HG03159 (cell line): ENCODE results near the gene MYDGF.
"Not testable (repeated sequence)": the region's sequence is repeated elsewhere in the genome, so short reads cannot be mapped to it uniquely, and the experiment has no call there.

Source experiments
- ATAC-seq: cut with Tn5 transposase; IDR thresholded peaks from one replicate; pipeline ENCODE4 v1.9.1; 2021; ENCODE audit warnings: mild to moderate bottlenecking, moderate library complexity; ENCODE audit not compliant: unreplicated experiment

Gene MYDGF

DNA sequence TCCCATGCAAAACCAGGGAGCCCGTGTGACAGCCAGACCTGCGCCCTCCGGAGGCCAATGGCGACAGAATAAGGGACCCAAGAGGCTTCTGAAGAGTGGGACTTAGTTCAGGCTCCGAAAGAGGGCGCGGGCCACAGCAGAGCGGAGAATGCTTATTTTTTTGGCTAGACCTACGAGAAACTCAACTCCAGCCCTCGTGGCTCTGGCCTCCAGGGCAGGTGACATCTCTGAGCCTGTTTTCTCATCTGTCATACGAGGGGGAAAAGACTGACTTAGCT, 30.5 kb upstream of the MYDGF start:
- no peak for ATAC-seq

DNA sequence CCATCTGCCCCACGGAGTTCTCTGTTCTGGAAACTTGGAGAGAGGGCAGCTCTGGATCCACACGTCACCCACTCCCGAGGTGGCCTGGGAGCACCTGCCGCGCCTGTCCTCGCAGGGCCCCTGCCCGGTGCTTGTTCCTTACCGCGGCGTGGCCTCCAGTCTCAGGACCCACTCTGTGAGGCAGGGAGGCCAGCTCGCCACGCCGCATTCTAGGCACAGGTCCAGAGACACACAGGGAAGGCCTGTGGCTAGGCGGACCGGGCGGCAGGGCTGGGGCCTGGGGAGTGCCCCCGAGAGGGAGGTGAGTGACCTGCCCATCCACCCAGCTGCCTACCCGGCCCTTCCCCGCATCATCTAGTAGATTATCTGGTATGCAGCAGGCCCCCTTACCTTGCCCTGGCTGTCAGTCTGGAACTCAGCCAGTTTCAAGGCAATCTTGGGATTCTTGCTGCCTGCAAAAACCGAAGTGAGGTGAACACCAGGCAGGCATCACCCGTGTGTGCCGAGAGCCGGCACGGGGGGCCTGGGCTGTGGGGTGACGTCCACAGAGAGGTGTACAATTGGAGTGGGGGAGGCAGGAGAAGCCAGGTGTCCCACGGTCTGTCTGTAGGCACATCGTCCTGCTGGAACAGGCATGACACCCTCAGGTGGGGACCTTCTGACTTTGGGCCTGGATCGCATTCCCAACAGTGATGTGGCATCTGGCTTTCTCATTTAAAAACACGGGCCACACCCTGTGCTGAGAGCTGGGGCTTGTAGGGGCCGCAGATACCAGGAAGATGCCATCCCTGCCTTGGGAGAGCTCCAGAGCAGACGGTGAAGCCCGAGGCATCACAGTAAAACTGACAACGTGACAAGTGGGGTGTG, 29.9 kb upstream of the MYDGF start:
- ATAC-seq = no peak

- no peak for ATAC-seq
Measured at GRCh38 chr19:4697304-4697703, 27.2 kb upstream of the MYDGF start.

- no peak for ATAC-seq
Measured at GRCh38 chr19:4695224-4695731, 25.1 kb upstream of the MYDGF start.

- no peak for ATAC-seq
Measured at GRCh38 chr19:4694211-4694987, 24.3 kb upstream of the MYDGF start.

GRCh38 chr19:4693471-4694121, 23.5 kb upstream of the MYDGF start:
- ATAC-seq = no peak

DNA sequence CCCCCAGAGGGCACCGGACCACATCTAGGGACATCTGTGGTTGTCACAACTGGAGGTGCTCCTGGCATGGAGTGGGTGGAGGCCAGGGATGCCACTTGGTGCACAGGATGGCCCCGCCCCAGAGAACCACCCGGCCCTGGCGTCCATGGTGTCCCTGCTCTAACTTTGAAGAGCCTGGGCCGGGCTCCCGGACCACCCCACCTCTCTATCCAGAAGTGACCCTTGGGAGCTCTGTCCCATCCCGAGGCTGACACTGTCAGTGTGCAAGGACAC, 22.9 kb upstream of the MYDGF start:
- no peak for ATAC-seq

GRCh38 chr19:4692251-4693077, 22.3 kb upstream of the MYDGF start:
- ATAC-seq = no peak

GRCh38 chr19:4691373-4691772, 21.2 kb upstream of the MYDGF start:
- no peak for ATAC-seq

- ATAC-seq = no peak
Measured at GRCh38 chr19:4690361-4690760, 20.2 kb upstream of the MYDGF start.

DNA sequence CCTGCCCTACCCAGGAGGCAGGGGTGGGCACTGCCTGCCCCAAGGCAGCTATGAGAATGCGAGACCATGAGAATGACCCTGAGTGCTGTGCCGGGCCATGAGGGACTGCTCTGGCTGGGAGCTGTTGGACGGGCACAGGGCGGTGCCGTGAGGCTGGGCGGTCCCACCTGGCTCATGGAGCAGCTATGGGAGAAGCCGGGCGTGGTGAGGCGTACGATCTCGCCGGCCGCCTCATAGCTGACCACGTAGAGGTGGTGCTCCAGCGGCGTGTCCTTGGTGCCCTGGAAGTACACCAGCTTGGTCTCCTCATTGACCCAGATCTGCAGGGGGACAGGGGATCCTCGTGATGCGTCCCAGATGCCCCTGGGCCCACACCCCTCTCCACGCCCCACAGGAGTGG, 19.3 kb upstream of the MYDGF start:
- no peak for ATAC-seq

DNA sequence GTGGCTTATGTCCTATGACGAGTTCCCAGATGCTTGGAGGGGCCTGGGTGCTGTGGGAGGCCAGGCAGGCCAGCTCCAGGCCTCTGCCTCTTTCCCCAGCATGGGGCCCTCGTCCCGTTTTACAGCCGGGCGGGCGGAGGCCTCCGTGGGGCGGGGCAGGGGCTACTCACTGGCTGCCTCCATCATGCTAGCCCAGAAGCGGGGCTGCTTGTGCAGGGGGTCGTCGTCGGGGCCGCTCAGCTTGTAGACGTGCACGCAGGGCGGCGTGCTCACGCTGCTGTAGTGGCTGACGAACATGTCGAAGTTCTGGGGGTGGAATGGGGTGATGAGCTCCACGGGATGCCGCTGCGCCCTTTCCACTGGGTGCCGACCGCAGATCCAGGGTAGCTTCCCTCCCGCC, 18.4 kb upstream of the MYDGF start:
- ATAC-seq = no peak

- no peak for ATAC-seq
Measured at GRCh38 chr19:4687396-4687795, 17.3 kb upstream of the MYDGF start.

GRCh38 chr19:4686700-4687099, 16.6 kb upstream of the MYDGF start:
- no peak for ATAC-seq

DNA sequence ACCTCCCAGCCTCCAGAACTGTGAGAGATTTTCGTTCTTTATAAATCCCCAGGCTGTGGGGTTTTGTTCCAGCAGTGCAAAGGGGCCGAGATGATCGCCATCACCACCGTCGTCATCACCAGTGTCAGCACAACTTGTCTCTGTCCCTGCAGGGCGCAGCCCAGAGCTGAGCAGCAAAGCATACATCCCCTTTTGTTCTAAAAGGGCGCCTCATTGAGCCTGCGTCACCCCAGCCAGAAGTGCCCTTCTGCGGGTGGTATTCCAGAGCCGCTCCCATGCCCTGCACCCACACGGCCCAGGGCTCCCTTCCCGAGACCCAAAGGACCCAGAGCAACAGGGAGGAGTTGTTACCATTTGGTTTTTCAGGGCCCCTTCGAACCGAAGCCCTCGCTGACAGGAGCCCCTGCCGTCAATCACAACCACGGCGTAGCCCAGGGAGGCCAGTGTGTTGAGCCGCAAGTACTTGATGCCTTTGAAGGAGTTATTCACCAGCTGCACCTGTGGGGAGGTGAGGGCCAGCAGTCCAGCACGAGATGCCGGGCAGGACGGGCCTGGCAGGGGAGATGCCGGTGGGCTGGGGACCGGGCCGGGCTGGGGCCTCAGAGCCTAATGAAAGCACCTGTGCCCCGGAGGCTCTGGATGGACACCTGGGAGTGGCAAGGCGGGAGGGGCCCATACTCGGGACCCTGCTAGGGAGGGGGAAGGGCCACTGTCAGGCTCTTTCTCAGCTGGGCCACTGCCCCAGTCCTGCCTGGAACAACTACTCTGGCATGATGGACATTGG, 14.4 kb upstream of the MYDGF start:
- ATAC-seq = no peak

DNA sequence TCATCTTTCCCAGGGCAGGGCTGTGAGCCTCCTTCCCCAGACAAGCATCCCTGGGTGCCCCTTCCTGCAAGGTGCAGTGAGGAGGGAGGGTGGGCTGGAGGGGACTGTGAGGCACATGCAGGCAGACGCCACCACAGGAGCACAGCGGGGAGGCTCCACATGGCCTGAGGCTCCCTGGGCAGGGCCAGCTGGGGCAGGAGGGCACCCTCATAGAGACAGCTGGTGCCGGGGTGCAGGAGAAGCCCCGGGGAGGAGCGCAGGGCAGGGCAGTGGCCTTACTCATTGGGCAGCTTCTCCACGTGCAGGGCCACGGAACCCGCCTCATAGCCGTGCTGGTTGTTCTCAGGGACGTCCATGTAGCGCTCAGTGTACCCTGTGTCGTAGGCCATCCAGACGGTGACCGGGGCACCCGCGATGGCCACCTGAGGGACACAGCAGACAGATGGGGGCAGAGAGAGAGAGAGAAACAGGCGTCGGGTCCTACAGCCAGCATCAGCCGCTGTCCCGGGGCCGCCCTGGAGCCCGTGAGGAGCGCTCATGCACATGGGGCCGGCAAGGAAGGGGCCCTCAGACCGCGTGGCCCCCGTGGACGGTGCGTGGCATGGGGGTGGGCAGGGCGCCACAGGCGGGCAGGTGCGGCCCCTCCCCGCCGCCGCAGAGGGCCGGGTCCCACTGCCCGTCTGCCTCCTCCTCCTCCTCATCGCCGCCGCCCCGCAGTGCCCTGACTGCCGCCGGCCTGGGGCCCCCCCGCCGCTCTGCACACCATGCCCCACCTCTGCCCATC, 12.5 kb upstream of the MYDGF start:
- ATAC-seq = no peak

- not testable (repeated sequence) for ATAC-seq
Measured at GRCh38 chr19:4680021-4680420, 9.9 kb upstream of the MYDGF start.

- ATAC-seq = no peak
Measured at GRCh38 chr19:4678881-4679790, 9.0 kb upstream of the MYDGF start.
